GM04503 (cell line): ENCODE measurements around the gene NUP85.
A peak's percentile ranks its signal among the peaks of the same experiment; 100 is the strongest.
"Not testable (repeated sequence)": the region's sequence is repeated elsewhere in the genome, so short reads cannot be mapped to it uniquely, and the experiment has no call there.

Source experiments
- DNase-seq: peaks from one replicate; pipeline ENCODE4 v3.0.0-alpha.2; 2012; ENCODE audit warnings: low read depth

The NUP85 gene

DNA sequence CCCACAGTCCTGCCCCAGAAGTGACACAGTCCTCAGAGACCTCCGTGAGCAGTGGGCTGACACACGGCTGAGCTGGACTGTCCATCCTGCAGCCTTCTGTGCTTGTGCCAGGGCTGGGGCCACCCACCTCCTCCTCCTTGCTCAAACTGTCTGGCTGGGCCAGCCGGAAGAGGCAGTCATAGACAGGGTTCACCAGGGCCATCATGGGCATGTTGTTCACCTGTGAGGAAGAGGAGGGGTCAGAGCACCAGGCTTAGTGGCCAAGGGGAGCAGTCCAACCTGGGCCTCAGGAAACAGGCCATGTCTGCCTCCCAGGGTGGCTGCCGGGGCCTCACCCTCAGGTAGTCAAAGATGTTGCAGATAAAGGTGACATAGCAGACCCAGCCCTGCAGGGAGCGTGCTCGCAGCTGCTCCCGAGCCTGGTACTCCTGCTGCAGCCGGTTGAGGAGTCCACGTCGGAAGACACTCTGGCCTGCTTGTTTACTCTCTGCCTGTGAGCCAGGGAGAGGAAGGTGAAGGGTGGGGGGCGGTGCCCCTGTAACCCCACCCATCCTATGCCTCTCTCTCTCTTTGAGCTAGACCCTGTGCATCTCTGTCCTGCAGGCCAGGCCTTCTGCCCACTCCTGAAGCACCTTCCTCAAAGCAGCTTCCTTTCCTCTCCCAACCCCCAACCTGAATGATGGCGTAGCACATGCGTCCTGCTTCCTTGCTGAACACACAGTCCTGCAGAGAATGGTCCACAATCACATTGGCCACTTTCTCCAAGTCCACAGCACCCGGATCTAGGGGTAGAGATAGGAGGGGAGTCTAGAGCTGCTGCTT is 62.1 kb downstream of the NUP85 start:
- DNase-seq, result no peak

DNA sequence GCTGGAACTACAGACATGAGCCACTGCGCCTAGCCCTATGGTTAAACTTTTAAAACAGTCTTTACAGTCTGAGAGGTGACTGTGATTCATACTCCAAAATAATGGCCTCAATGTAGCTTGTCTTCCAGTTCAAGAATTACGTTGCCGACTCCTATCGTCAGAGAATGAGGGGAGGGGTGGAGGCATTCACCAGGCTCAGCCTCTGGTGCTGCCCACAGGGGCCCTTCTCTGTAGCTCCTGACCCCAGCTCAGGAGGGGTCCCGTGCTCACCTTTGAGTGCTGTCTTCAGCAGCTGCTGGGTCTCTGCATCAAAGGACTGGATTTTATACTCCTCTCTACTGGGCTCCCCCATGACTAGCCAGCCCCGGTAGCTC is 64.4 kb downstream of the NUP85 start:
- DNase-seq, result no peak

GRCh38 chr17:75270218-75270965 is 64.9 kb downstream of the NUP85 start:
- DNase-seq, result no peak

DNA sequence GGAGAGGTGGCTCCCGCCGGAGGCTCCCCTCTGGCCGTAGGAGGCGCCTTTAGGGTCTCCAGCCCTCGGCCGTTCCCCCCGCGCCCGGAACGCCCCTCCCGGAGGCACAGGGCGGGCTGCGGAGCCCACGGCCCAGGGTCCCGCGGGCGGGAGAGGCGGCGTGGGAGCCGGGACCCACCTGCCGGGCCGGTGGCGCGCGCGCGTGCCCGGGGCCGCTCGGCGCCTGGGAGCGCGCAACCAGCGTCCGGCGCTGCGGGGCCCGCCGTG is 65.4 kb downstream of the NUP85 start, which contains the start of gene MIF4GD:
MIF4GD (minus strand) TSS at position 266 of the 267 bp plus-strand sequence. CDS start 1,036 bp downstream, outside the sequence.
- DNase-seq, result no peak

DNA sequence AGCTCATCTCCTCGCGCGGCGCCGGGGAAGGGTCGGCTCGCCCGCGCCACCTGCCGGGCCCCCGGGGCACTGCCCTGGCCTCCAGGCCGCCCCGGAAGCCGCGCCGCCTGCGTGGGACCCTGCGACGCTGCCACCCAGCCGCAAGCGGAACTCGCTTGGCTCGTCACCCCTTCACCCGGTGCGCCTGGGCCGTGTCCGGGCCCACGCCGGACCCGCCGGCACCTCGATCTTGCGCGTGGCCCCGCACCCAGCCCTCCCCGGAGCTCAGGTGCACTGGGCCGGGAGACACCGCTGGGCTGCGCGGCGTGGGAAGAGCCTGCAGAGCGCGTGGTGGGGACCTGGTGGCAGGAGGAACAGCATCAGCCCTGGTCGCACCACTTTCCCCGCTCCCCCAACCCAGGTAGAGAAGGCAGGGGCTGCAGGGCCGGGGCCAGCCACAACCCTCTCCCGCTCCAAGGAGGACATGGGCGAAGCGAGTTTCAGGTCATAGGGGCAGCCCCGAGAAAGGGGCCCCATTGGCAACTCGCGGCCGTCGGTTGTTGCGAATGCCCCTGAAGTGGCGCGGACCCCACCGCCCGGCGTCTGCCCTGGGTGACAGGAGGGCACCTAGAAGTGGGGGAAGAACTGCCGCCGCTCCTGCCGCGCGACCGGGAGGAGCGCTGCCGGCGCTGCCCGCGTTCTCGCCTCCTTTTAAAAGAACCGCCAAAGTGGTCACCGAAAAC is 65.9 kb downstream of the NUP85 start:
- DNase-seq, result no peak

DNA sequence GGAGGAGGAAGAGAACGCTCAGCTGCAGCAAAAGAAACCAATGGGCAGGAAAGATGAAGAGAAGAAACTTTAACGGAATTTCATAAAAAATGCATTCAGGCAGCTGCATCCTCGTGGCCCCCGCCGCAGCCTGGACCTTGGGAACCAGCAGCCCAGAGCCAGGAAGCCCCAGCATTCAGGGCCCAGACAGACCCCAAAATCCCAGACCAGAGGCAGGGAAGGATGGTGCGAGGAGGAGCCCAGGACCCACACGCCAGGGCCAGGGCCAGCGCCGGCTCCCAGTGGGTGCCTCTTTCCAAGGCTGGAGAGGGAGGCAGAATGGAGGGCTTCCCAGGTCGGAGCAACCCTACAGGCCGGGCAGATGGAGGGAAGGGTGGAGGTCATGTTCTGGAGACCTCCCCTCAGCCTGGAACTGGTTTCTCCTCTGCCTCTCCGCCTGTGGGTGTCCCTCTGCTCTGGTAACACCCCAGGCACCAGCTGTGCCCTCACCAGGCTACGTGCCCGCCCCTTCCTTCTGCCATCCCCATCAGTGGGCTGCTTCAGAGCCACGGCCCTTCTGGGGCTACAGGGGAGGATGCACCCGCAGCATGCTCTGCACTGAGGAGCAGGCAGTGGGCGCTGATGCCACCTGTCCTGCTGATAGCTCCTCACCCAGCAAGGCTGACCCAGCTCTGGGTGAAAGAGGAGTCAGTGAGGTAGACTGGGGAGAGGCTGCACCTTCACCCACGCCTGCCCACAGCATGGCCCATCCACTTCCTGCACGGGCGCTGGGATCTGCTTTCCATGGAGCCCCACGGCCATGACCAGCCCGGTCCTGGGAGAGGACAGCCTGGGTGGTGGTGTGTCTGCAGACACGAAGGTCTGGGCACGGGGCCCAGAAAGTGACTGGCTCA is 66.7 kb downstream of the NUP85 start:
- peak; percentile 47 for DNase-seq

DNA sequence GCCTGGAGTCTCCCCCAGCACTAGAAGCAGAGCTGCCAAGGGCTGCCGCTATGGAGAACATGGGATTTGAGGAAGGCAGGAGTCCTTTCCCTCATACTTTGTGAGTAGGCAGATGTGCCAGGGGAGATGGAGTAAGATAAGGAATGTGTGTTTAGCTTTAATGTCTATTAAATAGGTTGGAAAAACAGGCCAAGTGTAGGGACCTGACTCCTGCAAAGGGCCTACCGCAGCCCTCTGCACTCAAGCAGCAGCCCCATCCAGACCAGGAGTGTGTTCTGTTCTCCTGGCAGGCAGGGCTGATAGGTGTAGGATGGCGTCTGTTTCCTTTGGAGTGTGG is 67.3 kb downstream of the NUP85 start:
- DNase-seq, result no peak

DNA sequence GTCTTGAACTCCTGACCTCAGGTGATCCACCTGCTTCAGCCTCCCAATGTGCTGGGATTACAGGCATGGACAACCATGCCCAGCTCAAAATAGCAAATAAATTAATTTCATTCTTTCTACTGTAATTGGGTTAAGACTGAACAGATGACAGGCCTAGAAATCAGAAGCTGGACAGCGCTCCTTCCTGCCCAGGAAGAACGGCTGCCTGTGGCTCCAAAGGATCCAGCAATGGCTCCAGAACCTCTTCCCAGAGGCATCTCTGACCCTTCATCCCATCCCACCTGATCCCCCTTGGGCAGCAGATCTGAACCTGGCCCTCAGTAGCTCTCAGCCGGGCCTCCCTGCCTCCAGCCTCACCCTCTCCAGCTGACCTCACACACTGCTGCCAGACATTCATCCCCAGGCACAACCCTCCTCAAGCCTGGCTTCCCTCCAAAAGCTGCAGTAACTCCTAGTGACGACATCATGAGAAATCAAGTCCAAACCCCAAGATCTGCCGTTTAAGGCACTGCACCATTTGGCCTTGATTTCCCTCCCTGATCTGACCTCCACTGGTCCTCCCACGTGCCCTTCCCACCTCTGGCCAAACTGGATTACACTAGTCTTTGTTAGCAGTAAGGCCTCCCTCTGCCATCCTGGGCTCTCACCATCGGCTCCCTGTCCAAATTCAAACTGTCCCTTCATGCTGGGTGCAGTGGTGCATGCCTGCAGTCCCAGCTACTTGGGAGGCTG is 68.7 kb downstream of the NUP85 start:
- peak; percentile 42 for DNase-seq

DNA sequence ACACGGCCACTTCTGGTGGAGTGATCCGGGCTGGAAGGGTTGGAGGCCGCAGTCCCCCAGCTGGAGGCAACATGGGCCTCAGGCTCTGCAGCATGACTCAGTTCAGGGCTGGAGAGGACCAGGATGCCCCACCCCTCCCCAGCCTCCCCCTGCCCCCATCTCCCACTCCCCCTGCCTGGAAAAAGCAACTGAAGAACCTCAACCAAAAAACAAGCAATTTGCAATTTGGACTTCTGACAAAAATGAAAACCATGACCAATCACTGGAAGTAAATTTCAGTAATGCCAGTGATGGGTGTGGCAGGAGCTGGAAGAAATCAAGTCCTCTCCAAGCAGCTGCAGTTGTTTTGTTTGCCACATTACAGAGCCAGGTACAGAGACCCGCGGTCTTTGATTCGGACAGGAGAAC is 72.2 kb downstream of the NUP85 start:
- peak; percentile 70 for DNase-seq

- DNase-seq, result not testable (repeated sequence)
These were observed 74.7 kb downstream of the NUP85 start for GRCh38 chr17:75280189-75280588.

DNA sequence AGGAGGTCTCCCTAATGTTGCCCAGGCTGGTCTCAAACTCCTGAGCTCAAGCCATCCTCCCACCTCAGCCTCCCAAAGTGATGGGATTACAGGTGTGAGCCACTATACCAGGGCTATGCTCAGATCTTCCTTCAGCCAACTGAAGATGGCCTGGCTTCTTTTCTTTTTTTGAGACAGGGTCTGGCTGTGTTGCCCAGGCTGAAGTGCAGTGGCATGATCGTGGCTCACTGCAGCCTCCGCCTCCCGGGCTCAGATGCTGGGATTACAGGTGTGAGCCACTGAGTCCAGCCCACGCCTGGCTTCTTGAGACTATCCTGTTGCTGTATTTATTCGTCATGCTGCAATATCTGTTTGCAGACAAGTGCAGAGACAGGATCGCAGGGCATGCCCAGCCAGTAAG is 79.6 kb downstream of the NUP85 start:
- DNase-seq, result no peak
